MG63 (cell line): ENCODE results near the gene ARHGAP18. TPM values are rescaled to one million over a fixed set of nuclear protein-coding genes. Genes with fewer than 3 reads are reported as not detected.

ENCODE experiments used
- DNase-seq: peaks from one replicate; pipeline ENCODE4 v3.0.0-alpha.2; 2020
- H3K27me3 ChIP-seq: fragments of 250-450 bp; sonication (Bioruptor Pico); 2 replicates; pipeline ENCODE4 v1.5.1; 2020; ENCODE audit warnings: mild to moderate bottlenecking, moderate library complexity
- H3K36me3 ChIP-seq: fragments of 250-450 bp; sonication (Bioruptor Pico); 2 replicates; pipeline ENCODE4 v1.5.1; 2020; ENCODE audit warnings: mild to moderate bottlenecking, moderate library complexity
- H3K4me3 ChIP-seq: fragments of 250-450 bp; sonication (Bioruptor Pico); 2 replicates; pipeline ENCODE4 v1.5.1; 2020; ENCODE audit warnings: mild to moderate bottlenecking, moderate library complexity
- H3K9me3 ChIP-seq: fragments of 250-450 bp; sonication (Bioruptor Pico); 2 replicates; pipeline ENCODE4 v1.5.1; 2020; ENCODE audit warnings: mild to moderate bottlenecking, moderate library complexity
- total RNA-seq: library from RNA; depleted of rRNA; stranded (reverse); fragments of >200 nt; shearing (Covaris generic); gene quantifications from 2 replicates; pipeline ENCODE4 v1.2.3, GENCODE V29; 2014; ENCODE audit warnings: low replicate concordance; rRNA removed

ARHGAP18 gene
- total RNA-seq, 1 experiment from 2014 or later, result 31.7 TPM

- Histone ChIP-seq H3K4me3 (no peak overlapping the region), H3K36me3 (no peaks in the 10 kb centered on the region), H3K27me3 (no peaks in the 10 kb centered on the region), H3K9me3 (no peaks in the 10 kb centered on the region)
- no peak for DNase-seq
These were observed 175.1 kb downstream of the ARHGAP18 start for GRCh38 chr6:129534926-129535325.

Other genes with a start within 250 kb of the ARHGAP18 start
- gene TMEM244, start 151.1 kb upstream of the ARHGAP18 start, total RNA-seq, result not detected in 2 replicates